ENCODE results near the gene RBBP8NL. TPM values are rescaled to one million over a fixed set of nuclear protein-coding genes. Genes with fewer than 3 reads are reported as not detected.

Gene RBBP8NL, protein sequence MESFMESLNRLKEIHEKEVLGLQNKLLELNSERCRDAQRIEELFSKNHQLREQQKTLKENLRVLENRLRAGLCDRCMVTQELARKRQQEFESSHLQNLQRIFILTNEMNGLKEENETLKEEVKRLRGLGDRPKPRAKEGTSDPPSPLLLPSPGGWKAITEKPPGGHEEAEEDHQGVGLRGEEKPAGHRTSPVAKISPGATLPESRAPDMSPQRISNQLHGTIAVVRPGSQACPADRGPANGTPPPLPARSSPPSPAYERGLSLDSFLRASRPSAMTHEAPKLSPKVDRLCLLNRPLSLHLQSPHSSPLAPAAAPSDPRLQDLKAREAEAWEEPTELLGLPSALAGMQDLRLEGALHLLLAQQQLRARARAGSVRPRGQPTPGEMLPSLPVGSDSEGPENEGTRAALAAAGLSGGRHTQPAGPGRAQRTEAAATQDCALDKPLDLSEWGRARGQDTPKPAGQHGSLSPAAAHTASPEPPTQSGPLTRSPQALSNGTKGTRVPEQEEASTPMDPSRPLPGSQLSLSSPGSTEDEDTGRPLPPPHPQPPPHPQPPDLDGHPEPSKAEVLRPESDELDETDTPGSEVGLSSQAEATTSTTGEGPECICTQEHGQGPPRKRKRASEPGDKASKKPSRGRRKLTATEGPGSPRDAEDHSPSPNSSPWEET
- total RNA-seq = not detected in 2 replicates

DNA sequence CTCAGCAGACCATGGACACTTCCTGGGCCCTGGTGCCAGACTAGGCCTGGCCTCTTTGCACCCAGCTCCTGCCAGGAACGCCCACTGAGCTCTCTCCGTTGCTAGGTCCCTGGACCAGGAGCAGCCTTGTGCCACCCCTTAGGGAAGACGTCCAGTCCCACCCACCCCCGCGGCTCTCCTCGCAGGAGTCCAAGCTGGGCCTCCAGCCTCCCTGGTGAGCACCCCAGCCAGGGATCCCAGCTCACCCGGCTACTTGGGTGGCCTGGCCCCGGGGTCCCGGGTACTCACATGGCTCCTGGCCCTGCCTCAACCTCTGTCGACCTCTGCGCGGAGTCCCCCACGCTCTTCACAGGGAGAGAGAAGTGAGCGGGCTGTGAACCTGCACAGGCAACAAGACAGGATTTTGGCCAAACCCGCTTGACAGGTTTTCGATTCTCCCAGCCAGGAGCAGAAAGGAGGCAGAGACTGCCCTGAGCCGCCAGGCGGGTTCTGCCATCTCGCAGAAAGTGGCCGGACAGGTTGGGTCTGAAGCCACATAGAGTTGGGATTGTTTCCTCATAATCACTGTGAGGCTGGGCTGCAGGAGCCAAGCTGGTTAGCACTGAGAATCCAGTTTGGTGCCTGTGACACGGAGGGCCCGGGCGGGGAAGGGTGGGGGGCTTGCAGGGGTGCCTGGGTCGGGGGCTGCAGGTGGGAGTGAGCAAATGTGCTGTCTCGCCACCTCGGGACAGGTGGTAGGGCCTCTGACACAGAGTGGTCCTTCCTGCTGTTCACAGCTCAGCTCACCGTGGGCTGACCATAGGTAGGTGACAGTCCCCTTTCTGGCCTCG lies at the start of gene RBBP8NL:
RBBP8NL (minus strand) TSS at position 368 of the 830 bp plus-strand sequence. CDS start 7,892 bp downstream, outside the sequence.
- intact Hi-C loops (cut with micrococcal nuclease) = no loop called here

DNA sequence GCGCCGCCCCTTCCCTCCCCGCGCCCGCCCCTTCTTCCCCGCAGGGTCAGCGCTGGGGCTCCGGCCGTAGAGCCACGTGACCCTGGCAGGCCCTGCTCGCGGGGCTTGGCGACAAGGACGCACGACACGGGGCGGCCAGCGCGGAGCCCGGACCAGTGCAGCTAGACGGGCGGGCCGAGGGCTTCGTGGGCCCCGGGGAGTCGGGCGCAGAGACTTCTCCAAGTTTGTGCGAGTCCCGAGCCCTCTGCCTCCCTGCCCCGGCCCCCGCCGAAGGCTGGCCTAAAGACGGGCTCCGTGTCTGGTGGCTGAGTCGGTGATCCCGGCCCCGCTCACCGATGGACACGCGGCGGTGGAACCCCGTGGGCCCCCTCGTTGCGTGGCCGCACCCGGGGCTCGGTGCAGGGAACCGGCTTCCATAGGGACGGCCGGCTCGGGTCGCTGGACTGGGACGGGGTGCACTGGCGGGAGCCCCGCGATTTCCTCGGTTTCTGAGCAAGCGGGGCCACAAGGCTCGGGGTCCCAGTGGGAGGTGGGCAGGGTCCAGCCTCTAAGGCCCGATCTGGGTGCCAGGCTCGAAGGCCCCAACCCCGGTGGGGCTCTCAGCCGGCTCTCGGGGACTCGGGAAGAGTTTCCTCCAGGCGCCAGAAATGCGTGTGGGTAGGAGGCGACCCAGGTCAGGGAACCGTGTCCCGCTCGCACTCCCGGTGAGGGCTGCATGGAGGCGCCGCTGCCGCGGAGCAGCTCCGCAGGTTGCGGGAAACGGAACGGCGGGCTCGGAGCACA lies 48.9 kb upstream of the RBBP8NL start:
- intact Hi-C loops (cut with micrococcal nuclease) = no loop called here

DNA sequence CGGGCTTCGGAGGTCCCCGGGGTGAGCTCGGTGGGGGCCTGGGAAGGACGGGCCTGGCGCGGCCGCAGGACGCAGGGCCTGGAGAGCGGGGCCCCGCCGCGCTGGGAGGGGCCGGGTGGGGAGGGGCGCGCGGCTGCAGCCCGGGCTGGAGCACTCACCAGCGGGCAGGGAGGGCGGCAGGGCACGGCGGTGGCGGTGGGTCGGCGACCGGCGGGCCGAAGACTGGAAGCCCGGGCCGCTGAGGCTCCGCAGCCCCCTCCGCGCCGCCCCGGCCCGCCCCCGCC lies 48.4 kb upstream of the RBBP8NL start, which contains the start of gene GATA5:
GATA5 (minus strand) TSS at position 224 of the 284 bp plus-strand sequence. CDS start 474 bp downstream, outside the sequence.
- intact Hi-C loops (cut with micrococcal nuclease) = no loop called here

DNA sequence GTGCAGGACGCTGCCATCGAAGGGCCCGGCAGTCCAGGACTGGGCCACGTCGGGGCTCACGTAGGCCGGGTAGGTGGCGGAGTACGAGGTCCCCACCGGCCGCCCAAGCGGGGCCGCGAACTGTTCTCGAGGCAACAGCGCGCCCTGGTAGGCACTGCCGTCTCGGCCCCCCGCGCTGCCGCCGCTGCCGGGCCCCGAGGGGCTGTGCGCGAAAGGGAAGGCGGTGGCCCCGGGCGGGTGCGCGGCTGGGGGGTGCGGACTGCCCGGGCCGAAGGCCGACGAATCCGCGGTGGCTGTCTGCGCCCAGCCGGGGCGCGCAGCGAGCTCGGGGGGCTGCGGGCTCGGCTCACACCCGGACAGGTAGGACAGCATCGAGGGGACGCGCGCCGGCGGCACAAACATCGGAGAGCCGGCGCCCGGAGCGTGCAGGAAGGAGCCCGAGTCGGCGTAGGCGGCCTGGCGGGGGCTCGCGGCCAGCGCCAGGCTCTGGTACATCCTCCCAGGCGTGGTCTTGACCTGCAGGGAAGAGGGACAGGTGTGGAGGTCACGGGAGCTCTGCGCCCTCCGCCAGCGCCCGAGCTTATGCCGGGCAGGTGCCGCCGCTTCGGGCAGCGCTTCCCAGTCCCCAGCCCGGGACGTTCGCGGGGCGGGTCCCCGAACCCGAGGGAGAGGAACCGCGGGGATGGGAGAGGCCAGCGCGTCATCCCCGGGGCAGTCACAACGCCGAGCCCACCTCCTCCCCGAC lies 47.9 kb upstream of the RBBP8NL start:
- intact Hi-C loops (cut with micrococcal nuclease) = no loop called here

DNA sequence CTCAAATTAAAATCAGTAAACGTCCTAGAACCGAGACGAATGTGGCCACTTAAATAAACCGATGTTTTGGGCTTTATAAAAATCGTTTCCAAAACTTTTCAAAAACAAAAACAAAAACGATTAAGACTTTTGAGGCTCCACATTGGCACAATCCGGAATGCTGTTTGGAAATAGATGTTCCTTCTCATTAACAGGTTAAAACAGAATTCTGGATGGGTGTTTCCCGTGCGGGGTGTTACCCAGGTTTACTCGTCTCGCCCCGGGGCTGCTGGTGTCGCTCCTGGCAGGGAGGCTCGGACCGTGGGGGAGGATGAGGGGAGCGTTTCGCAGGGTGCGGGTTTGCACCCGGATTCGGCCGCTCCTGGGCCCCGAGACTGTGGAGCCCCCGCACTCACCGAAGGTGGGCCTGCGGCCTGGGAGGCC lies 47.3 kb upstream of the RBBP8NL start:
- intact Hi-C loops (cut with micrococcal nuclease) = no loop called here

DNA sequence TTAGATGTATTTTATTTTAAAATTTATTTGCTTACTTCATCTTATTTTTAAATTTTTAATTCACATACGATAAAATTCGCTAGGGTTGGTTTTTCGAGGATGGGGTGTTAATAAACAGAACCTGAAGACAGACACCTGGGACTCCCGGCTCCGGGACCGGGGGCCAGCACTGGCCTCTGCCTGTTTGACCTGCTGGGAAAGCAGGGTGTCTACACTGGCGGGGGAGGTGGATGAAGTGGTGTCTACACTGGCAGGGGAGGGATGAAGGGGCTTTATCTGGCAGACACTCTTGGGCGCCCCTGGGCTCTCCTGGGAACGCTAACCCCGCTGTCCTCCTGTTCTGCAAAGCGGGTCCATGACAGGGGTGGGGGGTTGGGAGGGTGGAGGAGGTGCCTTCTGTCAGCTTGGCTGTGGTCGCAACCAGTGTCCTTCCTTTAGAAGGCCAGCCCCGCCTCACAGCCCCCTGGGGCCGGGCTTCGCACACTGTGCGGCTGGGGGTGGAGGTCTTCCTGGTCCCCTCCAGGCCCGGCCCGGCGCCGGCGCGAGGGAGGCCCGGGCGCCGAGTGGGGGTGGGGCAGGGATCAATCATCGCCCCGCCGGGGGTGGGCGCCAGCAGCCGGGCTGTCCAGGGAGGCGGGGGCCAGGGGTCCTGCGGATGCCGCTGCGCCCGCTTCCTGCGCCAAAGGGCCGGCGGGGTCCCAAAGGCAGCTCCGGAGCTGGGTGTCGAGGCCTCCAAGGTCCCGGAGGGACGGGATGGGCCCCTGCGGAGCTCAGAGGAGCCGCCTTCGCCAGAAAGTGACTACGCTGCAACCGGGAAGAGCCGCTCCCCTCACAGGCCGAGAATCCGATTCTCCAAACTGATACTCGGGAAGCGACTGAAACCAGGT lies 46.6 kb upstream of the RBBP8NL start:
- intact Hi-C loops (cut with micrococcal nuclease) = no loop called here

DNA sequence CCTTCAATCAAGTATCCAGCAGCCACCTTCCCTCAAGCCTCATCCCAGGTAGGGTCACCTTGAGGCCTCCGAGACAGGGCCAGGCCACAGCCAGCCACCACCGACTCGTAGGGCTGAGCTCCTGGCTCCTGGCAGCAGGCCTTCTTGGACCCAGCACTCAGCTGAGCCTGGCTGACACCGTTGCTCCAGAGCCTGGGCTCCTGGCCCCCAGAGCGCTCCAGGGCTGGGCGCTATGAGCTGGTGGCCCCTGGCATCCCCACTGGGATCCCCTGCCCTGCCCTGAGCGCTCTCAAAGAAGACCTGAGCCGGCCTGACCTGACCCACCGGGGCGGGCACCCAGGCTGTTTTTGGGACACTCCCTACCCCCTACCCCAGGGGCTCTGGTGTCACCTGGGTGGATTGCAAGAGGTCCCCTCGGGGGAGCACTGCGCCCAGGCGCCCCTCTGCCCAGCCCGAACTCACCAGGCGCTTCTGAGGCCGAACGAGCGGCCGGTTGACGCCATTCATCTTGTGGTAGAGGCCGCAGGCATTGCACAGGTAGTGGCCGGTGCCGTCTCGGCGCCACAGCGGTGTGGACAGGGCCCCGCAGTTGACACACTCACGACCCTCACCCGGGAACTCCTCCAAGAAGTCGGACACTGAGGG lies 45.7 kb upstream of the RBBP8NL start:
- intact Hi-C loops (cut with micrococcal nuclease) = no loop called here

DNA sequence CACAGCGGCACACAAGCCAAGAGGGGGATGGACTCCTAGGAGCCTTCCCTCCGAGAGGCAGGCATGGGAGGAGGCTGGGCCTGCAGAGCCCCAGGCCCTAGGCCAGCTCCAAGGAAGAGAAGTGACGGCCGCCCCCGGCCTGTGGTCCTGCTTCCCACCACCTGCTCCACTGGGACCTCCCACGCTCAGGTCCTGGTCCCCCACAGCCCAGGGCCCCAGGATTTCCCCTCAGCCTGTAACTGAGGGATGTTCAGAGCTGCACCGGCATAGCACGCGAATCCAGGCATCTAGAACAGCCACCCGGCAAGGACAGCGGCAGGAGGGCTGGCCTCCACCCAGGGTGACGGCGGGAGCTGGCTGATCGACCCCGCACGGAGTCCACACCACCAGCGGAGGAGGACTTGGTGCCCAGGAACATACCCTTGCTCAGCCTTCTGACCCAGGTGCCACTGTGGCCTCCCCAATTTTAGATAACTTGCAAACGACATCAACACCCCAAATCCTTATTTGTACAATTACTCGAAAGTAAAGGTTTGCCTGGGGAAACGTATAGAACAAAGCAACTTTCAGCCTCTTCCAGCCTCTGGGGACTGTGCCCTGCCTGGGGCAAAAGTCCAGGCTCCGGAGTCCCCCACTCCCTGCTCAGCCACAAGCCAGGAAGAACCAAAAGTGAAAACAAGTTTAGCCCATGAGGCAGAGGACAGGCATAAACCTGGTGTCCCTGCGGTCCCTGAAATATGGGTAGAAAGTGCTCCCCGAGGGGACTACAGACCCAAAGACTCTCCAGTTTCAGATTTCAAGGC lies 45.0 kb upstream of the RBBP8NL start:
- intact Hi-C loops (cut with micrococcal nuclease) = no loop called here

DNA sequence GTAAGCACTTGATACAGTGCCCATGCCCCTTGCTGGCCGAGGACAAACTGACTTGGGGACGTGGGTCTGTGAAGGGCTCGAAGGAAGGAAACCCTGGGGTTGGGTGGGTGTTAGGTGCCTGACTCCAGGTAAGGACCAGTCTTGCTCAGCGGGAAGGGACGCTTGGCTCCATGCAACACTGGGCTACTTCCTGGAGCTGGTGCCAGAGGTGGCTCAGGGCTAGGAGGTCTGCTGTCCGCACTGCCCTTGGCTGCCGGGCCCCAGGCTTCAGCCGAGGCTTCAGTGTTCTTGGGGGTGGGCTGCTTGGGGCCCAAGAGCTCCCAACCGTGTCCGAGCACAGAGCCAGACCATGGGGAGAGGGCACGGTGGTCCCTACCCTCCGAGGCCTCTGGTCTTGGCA lies 43.1 kb upstream of the RBBP8NL start:
- intact Hi-C loops (cut with micrococcal nuclease) = no loop called here

DNA sequence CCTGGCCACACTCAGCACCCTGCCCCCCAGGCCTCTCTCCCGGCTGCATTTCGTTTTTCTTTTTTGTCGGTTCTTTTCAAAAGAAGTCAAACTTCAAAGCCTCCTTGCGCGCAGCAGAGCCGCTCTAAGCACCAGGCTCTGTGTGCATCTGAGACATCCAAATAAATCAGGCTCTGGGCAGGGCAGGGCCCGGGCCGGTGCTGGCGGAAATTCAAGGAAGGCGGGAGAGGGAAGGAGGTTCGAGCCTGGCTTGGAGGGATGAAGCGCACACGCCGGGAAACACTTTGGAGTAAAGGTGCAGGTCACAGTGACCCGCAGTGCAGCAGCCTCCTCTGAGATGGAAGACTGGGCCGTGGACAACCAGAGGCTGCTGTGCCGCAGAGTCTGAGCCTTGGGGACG lies 42.7 kb upstream of the RBBP8NL start:
- intact Hi-C loops (cut with micrococcal nuclease) = no loop called here

DNA sequence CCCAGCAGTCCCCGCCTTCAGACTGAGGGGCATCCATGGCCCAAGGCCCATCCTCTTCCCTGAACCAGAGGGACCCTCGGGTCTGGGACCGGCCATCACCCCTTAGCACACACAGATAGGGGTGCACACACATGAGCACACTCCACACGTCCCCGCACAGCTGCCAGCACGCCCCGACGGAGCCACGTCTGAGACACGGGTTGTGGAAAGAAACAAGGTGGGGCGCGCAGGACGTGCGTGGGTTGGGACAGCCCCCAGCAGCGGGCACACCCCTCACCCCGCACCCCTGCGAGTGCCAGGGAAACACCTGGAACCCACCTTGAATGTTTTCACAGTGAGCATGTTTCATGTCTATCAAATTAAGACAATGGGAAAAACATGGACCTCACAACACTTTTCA lies 42.0 kb upstream of the RBBP8NL start:
- intact Hi-C loops (cut with micrococcal nuclease) = no loop called here

DNA sequence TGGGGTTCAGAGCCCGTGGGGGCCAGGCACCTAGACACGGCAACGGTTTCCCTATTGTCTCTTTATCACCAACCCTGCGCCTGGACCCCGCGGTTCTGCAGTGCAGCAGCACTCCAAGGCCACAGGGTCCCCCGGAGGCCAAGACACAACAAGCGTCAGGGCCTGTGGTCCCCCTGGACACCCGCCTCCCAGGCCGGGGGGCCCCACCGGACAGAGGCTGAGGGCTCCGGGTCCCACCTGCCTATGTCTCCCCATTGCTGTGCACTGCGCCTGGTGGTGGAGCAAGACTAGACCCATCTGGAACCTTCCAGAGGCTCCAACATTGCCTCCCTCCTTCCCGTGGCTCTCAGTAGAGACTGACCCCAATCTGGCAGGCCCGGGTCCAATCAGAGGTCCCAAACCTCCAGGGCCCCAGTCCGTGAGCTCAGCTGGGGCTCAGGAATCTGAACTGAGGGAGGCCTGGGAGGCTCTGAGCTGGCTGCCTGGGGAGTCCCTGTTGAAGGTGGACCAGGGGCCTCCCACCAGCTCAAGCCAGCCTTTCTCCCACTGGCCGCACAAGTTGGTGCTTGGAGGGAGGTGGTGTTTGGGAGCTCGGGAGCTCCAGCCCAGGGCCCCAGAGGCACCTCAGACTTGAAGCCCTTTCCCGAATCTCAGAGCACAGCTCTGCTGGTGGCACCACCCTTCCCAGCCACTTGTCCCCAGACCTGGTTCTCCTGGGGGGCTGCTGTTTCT lies 39.6 kb upstream of the RBBP8NL start:
- intact Hi-C loops (cut with micrococcal nuclease) = no loop called here

DNA sequence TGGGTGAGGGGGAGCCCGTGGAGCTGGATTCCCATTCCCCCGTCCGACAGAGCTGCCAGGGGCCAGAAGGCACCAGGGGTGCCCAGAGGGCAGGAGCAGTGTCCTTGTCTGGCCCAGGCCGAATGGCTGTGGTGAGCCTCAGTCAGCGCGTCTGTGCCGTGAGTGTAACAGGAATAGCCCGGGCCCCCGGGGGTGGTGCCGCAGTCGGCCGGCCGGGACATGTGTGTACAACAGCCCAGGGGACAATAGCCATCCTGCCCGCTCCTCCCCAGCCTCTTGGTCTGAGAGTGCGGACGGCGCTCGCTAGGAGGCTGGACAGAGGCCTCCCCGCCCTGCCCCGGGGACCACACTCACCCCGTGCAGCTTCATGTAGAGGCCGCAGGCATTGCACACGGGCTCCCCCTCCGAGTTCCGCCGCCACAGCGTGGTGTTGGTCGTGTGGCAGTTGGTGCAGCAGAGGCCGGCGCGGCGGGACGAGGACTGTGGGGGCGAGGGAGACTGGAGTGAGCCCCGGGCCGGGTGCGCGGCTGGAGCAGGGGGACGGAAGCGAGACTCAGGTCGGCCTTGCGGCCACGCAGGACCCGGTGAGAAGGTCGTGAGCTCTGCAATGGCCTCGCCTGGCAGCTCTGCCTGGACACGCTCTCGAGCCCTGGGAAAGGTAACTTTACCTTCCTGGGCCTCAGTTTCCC lies 38.9 kb upstream of the RBBP8NL start:
- intact Hi-C loops (cut with micrococcal nuclease) = no loop called here

DNA sequence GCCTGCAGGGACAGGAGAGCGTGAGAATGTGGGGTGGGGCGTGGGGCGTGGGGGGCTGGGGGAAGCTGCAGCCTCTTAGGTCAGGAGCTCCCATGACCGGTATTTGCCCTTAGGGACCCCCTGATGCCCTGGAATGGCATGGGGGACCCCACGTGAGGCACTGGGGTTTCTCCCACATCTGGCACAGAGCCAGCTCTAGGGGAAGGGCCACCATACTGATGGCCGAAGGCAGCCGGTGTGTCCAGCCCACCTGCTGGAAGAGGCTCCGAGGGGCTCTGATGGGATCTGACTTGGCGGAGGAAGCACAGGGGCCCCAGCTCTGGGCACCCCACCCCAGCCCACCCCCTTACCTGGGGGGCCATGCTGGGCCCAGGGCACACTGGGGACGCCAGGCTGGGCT lies 37.7 kb upstream of the RBBP8NL start:
- intact Hi-C loops (cut with micrococcal nuclease) = no loop called here

DNA sequence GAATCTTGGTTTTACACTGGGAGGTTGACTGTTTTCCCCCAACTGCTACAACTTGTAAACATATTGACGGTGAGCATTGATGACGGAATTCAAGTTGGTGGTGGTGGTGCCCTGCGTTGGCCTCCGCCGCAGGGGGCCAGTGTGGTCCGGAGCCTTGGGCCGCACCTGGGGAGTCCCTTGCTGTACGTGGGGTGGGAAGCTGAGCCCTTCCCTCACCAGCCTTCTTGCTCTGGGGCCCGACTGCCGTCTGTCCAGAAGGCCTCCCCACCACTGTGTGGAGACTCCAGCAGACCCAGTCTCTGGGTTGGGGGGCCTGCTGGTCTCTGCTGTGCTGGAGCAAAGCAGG lies 37.1 kb upstream of the RBBP8NL start:
- intact Hi-C loops (cut with micrococcal nuclease) = no loop called here

DNA sequence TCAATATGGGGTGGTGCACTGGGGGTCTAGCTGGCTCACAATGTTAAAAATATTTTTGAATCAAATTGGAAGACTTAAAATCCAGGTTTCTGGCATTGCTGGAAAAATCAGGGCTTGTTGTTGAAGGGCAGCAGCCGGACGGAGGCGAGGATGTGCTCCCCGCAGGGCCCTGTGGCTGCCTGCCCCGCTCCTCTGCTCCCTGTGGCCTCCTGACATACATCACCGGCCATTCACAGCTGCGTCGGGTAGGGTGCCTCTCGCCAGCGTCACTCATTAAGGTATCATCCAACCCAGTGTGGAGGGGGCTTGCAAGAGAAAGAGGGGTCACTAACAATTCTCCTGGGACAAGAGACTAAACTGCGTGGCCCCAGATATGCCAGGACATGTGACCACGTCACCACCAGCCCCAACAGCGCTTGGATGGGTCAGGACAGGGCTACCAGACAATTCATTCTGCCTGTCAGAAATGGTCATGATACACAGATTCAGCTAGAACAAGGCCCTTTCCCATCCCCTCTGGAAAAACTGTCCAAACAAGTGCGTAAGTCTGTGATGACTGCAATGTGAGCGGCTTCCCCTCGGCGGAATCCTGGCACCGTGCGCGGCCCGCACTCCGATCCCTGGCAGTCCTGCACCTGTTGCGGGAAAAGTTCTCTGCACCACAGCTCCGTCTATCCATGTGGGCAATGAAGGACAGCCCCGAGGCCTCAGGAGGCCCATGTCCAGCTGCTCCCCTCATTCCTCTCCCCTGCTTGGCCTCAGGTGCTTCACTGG lies 36.5 kb upstream of the RBBP8NL start:
- intact Hi-C loops (cut with micrococcal nuclease) = no loop called here
